ENCODE data around the gene OOSP4A.
"Not testable (repeated sequence)": the region's sequence is repeated elsewhere in the genome, so short reads cannot be mapped to it uniquely, and the experiment has no call there.

Gene OOSP4A

GRCh38 chr11:59981106-59981770 lies 17.4 kb downstream of the OOSP4A start:
- no peak for DNase-seq

GRCh38 chr11:59982037-59982436 lies 18.2 kb downstream of the OOSP4A start:
- not testable (repeated sequence) for DNase-seq

GRCh38 chr11:59983212-59983611 lies 19.4 kb downstream of the OOSP4A start:
- DNase-seq = no peak

GRCh38 chr11:59984368-59984767 lies 20.5 kb downstream of the OOSP4A start:
- DNase-seq = no peak

- no peak for DNase-seq
These were observed 26.6 kb downstream of the OOSP4A start for GRCh38 chr11:59990421-59990820.

- DNase-seq = no peak
These were observed 28.6 kb downstream of the OOSP4A start for GRCh38 chr11:59992425-59992824.

GRCh38 chr11:59997800-59998199 lies 34.0 kb downstream of the OOSP4A start:
- no peak for DNase-seq

- no peak for DNase-seq
These were observed 35.9 kb downstream of the OOSP4A start for GRCh38 chr11:59999691-60000090.

- DNase-seq = no peak
These were observed 39.9 kb downstream of the OOSP4A start for GRCh38 chr11:60003729-60004128.

- DNase-seq = no peak
These were observed 41.5 kb downstream of the OOSP4A start for GRCh38 chr11:60005360-60005759.

- DNase-seq = no peak
These were observed 53.0 kb downstream of the OOSP4A start, which contains the start of gene OOSP4B for GRCh38 chr11:60016881-60017280. Gene OOSP4B (plus strand): TSS chr11:60017181.

- no peak for DNase-seq
These were observed 54.2 kb downstream of the OOSP4A start for GRCh38 chr11:60018058-60018457.

Data from NCI-H510A (cell line).